ENCODE data around the gene TMCO4.

DNA sequence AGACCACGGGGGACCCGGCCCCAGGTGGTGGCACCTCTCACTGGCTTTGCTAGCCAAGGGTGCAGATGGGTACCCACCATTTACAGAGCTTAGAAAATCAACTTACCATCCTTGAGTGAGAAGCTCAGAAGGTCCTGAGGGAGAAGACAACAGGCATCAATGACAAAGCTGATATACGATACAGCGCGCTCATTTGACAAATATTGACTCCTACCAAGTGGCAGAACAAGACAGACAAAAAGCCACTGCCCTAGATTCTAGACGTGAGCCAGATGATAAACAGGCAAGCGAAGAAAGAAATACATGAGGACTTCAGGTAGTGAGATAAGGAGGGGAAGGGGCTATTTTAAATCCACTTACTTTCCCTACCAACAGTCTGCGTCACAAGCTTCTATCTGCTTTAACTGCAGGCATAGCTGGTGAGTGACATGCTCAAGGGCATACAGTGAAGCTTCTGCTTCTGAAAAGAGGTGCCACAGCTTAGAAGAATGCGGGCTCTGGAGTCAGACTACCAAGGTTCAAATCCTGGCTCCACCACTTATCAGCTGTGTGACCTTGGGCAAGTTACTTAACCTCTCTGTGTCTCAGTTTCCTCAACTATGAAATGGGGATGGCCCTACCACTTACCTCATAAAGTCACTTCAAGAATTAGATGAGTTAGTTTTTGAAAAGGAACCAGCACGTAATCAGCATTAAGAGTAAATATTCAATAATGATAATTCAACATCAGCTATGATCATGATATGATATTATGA, 29.1 kb downstream of the TMCO4 start:
- TF ChIP-seq, protein P1, sequence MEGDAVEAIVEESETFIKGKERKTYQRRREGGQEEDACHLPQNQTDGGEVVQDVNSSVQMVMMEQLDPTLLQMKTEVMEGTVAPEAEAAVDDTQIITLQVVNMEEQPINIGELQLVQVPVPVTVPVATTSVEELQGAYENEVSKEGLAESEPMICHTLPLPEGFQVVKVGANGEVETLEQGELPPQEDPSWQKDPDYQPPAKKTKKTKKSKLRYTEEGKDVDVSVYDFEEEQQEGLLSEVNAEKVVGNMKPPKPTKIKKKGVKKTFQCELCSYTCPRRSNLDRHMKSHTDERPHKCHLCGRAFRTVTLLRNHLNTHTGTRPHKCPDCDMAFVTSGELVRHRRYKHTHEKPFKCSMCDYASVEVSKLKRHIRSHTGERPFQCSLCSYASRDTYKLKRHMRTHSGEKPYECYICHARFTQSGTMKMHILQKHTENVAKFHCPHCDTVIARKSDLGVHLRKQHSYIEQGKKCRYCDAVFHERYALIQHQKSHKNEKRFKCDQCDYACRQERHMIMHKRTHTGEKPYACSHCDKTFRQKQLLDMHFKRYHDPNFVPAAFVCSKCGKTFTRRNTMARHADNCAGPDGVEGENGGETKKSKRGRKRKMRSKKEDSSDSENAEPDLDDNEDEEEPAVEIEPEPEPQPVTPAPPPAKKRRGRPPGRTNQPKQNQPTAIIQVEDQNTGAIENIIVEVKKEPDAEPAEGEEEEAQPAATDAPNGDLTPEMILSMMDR (IDR thresholded peaks at IDR 0.05) = no peak
- TF ChIP-seq POLR2A (IDR thresholded peaks at IDR 0.05) = no peak
